Ramos (cell line): ENCODE data around the gene GLRA1.

Source experiments
- in situ Hi-C: fragments of 300-500 bp; cut with MboI; formaldehyde crosslinking; loops from one replicate; pipeline ENCODE4 v1.14.3; 2022; ENCODE audit warnings: low sequenced_read_pairs; ENCODE audit not compliant: unreplicated experiment

GLRA1 gene

DNA sequence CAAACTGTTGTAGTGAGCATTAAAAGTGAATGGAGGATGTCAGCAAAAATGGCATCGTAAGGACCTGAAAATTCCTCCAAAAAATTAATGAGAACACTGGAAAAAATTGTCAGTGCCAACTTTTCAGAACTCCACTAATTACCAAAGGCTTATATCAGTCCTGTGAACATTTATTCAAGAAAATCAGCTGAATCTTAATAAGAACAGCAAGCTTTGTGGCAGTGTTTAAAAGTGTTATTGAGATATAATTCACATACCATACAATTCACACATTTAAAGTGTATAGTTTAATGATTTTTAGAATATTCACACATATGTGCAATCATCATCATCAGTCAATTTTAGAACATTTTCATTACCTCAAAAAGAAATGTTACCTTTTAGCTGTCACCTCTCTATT lies 95.3 kb downstream of the GLRA1 start:
- in situ Hi-C loops: loop anchor here (10.0 kb wide), 1 partner anchor 315 kb away; no protein-coding TSS in a partner anchor

DNA sequence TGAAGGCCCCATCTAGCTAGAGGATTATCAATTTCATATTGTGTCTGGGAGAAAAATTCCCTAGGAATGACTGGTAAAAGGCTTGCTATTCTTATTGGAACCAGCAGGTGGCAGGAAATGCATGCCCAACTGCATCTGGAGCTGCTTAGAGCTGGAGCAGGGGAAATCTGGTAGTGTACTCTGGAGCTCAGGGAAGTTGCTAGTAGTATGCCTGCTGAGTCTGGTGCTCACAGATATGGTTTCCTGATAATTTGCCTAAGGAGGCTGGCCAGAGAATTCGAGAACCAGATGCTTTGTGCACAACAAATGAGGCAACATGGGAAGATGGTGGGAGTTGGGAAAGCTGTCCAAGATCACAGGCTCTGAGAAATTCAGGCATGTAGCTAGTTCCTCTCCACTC lies 99.2 kb downstream of the GLRA1 start:
- in situ Hi-C loops: loop anchor here (10.0 kb wide), 1 partner anchor 319 kb away; no protein-coding TSS in a partner anchor

GRCh38 chr5:151822141-151822540 lies 102.5 kb downstream of the GLRA1 start:
- in situ Hi-C loops: loop anchor here (10.0 kb wide), 1 partner anchor 323 kb away; no protein-coding TSS in a partner anchor

GRCh38 chr5:151820903-151821302 lies 103.7 kb downstream of the GLRA1 start:
- in situ Hi-C loops: loop anchor here (10.0 kb wide), 1 partner anchor 324 kb away; no protein-coding TSS in a partner anchor

GRCh38 chr5:151820271-151820670 lies 104.4 kb downstream of the GLRA1 start:
- in situ Hi-C loops: loop anchor here (10.0 kb wide), 1 partner anchor 325 kb away; no protein-coding TSS in a partner anchor

DNA sequence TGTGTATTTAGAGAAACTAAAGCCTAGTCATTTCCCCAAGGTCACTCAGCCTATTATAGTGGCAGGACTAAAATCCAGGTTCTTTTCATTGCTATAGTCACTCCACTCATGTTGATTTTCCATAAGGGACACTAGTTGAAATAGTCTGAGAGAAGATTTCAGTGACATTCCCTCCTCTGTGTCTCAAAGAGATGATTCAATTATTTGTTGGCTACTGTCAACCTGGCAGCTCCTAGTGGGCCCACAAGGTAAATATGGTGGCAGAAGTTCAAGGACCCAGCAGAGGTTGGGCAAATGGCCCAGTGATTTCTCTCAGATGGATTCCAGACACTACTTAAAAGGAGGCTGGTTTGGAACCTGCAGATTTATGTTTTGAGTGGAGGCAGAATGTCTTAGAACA lies 104.8 kb downstream of the GLRA1 start:
- in situ Hi-C loops: loop anchor here (10.0 kb wide), 1 partner anchor 325 kb away; no protein-coding TSS in a partner anchor

- in situ Hi-C loops: no loop called here
Observed at GRCh38 chr5:151815051-151815450, 109.6 kb downstream of the GLRA1 start.

DNA sequence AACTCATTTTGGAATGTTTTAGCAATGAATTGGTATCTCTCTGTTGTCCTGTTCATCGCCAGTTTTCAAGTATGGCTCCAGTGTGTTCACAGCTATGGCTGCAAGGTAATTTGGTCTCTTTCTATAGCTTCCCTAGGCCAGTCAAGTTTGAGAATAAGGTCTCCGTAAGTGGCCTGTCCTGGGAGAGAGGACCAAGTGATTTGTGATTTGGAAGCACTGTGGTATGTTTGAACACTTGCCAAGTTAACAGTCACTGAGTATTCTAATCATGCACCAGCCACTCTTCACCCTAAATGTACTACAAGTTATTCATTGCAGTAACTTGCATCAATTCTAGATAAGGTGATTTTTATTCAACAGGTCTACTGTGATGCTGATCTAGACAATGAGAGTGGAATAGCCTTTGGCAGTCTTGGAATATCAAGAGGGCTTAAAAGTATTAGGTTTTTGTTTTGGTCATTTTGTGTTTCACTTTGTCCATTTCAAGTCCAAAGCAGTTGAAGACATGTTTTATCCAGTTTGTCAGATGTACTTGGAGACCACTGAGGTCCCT lies 111.8 kb downstream of the GLRA1 start:
- in situ Hi-C loops: no loop called here

DNA sequence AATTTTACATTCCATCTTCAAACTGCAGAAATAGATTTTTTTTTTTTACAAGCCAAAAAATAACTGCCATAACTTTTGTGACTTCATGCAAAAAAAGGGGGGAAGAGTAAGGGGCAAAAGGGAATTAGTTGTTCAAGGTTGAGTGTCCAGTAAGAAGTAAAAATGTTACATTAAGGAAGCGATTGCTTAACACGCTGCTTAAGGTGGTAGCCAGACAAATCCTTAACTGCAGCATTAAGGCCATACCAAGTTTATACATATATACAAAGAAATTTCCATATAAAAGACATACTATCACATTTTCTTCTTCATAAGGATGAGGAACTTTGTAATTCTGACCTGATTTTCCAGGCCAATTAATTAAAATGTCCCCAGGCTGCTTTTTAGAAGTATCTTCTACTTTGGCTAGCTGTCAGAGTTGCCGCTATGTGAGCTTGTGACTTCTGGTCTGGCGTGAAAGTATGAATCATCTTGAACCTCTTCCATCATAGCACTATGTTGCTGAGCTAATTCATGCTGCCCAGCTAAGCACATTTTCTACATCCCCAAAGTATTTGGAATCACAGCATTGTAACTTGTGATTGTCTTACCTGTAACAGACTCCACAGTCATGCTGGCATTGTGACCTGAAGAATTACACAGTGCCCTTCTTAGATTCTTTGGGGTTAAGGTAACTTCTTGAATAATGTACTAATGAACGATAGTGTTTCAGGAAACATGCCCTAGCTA lies 112.9 kb downstream of the GLRA1 start:
- in situ Hi-C loops: no loop called here

DNA sequence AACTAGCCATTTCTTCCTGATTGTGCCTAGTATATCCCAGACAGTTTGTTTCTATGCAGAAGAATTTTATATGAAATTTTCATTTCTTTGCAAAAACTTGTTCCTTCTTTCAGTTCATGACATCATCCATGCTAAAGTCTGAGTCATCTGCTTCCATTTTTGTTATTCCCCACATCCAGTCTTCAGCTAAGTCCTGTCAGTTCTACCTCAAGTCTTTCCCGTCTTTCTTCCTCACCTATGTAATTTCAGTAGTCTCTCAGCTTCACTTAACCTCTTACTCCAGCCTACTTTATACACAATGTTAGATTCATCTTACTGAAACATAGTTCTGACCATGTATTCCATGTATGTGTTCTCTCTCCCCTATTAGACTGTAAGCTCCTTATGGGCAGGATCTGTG lies 113.8 kb downstream of the GLRA1 start:
- in situ Hi-C loops: no loop called here

DNA sequence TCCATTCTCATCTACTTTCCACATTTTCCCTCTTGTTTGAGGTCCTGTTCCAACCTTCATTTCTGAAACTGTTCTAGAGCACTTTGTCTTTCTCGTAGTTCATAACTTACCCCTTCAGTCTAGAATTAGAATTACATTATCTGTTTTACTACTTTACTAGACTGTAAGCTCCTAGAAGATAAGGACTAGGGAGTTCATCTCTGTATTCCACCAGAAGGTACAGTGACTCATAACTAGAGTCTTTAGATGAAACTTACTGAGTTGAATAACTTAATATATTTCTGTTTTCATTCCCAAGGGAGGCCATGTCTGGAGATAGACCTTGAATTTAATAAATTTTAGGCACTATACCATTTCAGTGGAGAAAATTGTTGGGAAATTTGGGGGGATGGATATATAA lies 114.2 kb downstream of the GLRA1 start:
- in situ Hi-C loops: no loop called here

DNA sequence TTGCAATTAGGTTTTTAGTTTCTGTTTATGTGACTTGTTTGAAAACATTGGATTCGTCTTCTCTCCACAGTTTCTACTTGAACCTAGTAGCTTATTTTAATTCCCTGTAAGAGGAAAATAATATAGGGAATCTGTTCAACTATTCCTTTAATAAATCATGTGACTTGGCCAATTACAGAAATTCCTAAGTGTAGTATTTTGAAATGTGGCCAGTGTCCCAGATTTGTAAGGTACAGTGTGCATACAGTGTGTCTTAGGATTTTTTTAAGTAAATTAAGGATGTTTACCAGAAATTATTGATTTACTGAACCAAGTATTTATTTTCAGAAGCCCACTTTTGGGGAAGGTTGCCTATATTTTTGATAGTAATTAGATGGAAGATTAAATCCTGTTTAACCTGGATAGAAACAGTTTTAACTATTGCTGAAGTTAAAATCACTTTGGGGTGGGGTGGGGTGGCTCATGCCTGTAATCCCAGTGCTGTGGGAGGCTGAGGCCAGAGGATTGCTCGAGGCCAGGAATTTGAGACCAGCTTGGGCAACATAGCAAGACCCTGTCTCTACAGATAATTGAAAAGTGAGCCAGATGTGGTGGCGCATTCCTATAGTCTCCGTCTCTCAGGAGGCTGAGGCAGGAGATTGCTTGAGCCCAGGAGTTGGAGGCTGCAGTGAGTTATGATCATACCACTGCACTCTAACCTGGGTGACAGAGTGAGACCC lies 116.0 kb downstream of the GLRA1 start:
- in situ Hi-C loops: no loop called here

GRCh38 chr5:151805414-151806223 lies 119.0 kb downstream of the GLRA1 start:
- in situ Hi-C loops: no loop called here

DNA sequence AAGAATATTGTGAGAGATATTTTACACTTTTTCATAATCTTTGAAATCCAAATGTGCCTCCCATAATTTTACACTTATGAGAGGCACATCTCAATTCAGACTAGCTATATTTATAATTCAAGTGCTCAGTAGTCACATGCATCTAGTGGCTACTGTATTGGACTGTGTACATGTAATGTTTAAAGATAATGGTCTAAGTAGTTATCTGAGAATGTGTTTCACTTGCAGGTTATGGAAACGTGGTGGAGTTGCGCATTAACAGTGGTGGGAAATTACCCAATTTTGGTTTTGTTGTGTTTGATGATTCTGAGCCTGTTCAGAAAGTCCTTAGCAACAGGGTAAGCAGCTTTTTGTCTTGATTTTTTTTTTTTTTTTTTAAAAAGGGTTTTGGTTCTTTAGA lies 124.1 kb downstream of the GLRA1 start:
- in situ Hi-C loops: no loop called here

- in situ Hi-C loops: no loop called here
Observed at GRCh38 chr5:151799407-151799806, 125.2 kb downstream of the GLRA1 start.

- in situ Hi-C loops: no loop called here
Observed at GRCh38 chr5:151798674-151799073, 126.0 kb downstream of the GLRA1 start.

- in situ Hi-C loops: no loop called here
Observed at GRCh38 chr5:151795426-151795825, 129.2 kb downstream of the GLRA1 start.

- in situ Hi-C loops: no loop called here
Observed at GRCh38 chr5:151793358-151793757, 131.3 kb downstream of the GLRA1 start.

GRCh38 chr5:151787817-151788216 lies 136.8 kb downstream of the GLRA1 start:
- in situ Hi-C loops: no loop called here

- in situ Hi-C loops: no loop called here
Observed at GRCh38 chr5:151786468-151786867, 138.2 kb downstream of the GLRA1 start.
